Activated CD4-positive, CD25-positive, alpha-beta regulatory T cell (primary cell): ENCODE measurements around the gene XPOT.
A peak's percentile ranks its signal among the peaks of the same experiment; 100 is the strongest.
"Not testable (repeated sequence)": the region's sequence is repeated elsewhere in the genome, so short reads cannot be mapped to it uniquely, and the experiment has no call there.

Source experiments
- DNase-seq, 4 experiments: peaks; one replicate each; lab custom pipeline; 2025; lab: John Stamatoyannopoulos, UW

The XPOT gene

GRCh38 chr12:64403707-64404469 is at the start of gene XPOT:
XPOT (plus strand) TSS chr12:64404392; CDS start chr12:64410036, 5,644 bp downstream.
- DNase-seq, result peak; percentile 74 to 90 (median 86)

GRCh38 chr12:64356209-64356608 is 48.0 kb upstream of the XPOT start:
- not testable (repeated sequence) for DNase-seq

- not testable (repeated sequence) for DNase-seq
Measured at GRCh38 chr12:64361173-64361572, 43.0 kb upstream of the XPOT start.

- DNase-seq, result no peak
Measured at GRCh38 chr12:64362721-64363305, 41.4 kb upstream of the XPOT start.

GRCh38 chr12:64383675-64384074 is 20.5 kb upstream of the XPOT start:
- no peak for DNase-seq

GRCh38 chr12:64385019-64385418 is 19.2 kb upstream of the XPOT start:
- no peak for DNase-seq

- no peak for DNase-seq
Measured at GRCh38 chr12:64385468-64385867, 18.7 kb upstream of the XPOT start.

- DNase-seq, result no peak
Measured at GRCh38 chr12:64387197-64387816, 16.9 kb upstream of the XPOT start.

- DNase-seq, result no peak
Measured at GRCh38 chr12:64389154-64389553, 15.0 kb upstream of the XPOT start.

GRCh38 chr12:64390275-64390851 is 13.8 kb upstream of the XPOT start, which contains the start of gene C12orf56:
C12orf56 (minus strand) TSS chr12:64390758; CDS start chr12:64390565, 193 bp downstream.
- no peak for DNase-seq

- no peak for DNase-seq
Measured at GRCh38 chr12:64392221-64392620, 12.0 kb upstream of the XPOT start.

GRCh38 chr12:64395739-64396138 is 8.5 kb upstream of the XPOT start:
- DNase-seq, result no peak

- DNase-seq, result no peak
Measured at GRCh38 chr12:64400041-64400440, 4.2 kb upstream of the XPOT start.

GRCh38 chr12:64402181-64402580 is 2.0 kb upstream of the XPOT start:
- DNase-seq, result no peak

- peak; percentile 21 to 45 (median 27) for DNase-seq
Measured at GRCh38 chr12:64404470-64405256, 471 bp downstream of the XPOT start.

GRCh38 chr12:64407342-64408223 is 3.4 kb downstream of the XPOT start:
- no peak for DNase-seq

- DNase-seq, result no peak
Measured at GRCh38 chr12:64411427-64411826, 7.2 kb downstream of the XPOT start.

- no peak for DNase-seq
Measured at GRCh38 chr12:64412459-64412858, 8.3 kb downstream of the XPOT start.

GRCh38 chr12:64413884-64414283 is 9.7 kb downstream of the XPOT start:
- DNase-seq, result no peak

- DNase-seq, result no peak
Measured at GRCh38 chr12:64418209-64418608, 14.0 kb downstream of the XPOT start.

GRCh38 chr12:64419696-64420095 is 15.5 kb downstream of the XPOT start:
- DNase-seq, result no peak
